ENCODE results near the gene TMEM272. TPM values are rescaled to one million over a fixed set of nuclear protein-coding genes. Genes with fewer than 3 reads are reported as not detected.

The TMEM272 gene
- total RNA-seq, 1 donor from 2014 or later: not detected

DNA sequence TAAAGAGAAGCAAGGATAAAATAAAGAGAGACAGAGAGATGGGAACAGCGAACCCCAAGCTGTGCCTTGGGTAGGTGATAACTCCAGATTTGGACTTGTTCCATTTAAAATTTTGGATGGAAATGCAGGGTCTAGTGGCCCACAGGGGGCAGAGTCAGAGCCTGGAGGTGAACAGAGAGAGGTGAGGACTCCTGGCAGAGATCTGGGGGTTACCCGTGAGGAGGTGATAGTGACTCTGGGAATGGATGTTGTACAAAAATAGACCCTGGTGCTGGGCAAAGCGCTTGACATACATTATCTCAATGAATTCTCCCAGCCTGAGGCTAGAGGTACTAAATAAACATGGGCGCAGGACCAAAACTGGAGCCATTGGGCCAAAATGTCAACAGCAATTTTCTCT lies 26.7 kb downstream of the TMEM272 start:
- Mint-ChIP-seq H3K27ac (ENCODE audit: unreplicated experiment) (no peak overlapping the region), H3K9me3 (ENCODE audit: unreplicated experiment) (no peaks in the 10 kb centered on the region), H3K4me1 (ENCODE audit: unreplicated experiment) (peaks cover 8% of the 10 kb centered on the region), H3K4me3 (ENCODE audit: unreplicated experiment) (no peak overlapping the region), H3K27me3 (ENCODE audit: unreplicated experiment) (peaks cover 46% of the 10 kb centered on the region), H3K36me3 (ENCODE audit: unreplicated experiment) (no peaks in the 10 kb centered on the region)
- TF ChIP-seq, protein P1, sequence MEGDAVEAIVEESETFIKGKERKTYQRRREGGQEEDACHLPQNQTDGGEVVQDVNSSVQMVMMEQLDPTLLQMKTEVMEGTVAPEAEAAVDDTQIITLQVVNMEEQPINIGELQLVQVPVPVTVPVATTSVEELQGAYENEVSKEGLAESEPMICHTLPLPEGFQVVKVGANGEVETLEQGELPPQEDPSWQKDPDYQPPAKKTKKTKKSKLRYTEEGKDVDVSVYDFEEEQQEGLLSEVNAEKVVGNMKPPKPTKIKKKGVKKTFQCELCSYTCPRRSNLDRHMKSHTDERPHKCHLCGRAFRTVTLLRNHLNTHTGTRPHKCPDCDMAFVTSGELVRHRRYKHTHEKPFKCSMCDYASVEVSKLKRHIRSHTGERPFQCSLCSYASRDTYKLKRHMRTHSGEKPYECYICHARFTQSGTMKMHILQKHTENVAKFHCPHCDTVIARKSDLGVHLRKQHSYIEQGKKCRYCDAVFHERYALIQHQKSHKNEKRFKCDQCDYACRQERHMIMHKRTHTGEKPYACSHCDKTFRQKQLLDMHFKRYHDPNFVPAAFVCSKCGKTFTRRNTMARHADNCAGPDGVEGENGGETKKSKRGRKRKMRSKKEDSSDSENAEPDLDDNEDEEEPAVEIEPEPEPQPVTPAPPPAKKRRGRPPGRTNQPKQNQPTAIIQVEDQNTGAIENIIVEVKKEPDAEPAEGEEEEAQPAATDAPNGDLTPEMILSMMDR (IDR thresholded peaks at IDR 0.05): no peak
- DNase-seq (ENCODE audit: extremely low spot score, unreplicated experiment): no peak

DNA sequence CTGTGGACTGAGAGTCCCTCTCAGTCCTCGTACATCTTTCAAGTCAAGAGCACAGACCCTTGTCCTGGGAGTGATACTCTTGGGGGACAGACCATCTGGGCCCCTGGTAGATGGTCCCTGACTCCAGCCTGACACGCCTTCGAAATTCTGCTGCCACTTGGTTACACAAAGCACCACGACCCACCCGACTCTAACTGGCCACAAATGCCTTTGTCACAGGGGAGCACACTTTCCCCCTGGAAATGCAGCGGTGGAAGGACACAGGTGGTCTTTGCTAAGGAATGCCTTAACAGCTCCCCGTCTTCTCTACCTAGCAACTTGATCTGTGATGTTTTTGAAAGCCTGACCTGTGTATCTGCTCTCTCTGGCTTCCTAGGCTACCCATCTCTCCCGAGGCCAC lies 27.3 kb downstream of the TMEM272 start:
- peaks cover 45% of the 10 kb centered on the region for H3K27me3 Mint-ChIP-seq (ENCODE audit: unreplicated experiment)
- H3K36me3 Mint-ChIP-seq (ENCODE audit: unreplicated experiment): no peaks in the 10 kb centered on the region
- DNase-seq (ENCODE audit: extremely low spot score, unreplicated experiment): no peak
- TF ChIP-seq, protein P1 (IDR thresholded peaks at IDR 0.05): no peak
- H3K4me3 Mint-ChIP-seq (ENCODE audit: unreplicated experiment): no peak overlapping the region
- no peak overlapping the region for H3K27ac Mint-ChIP-seq (ENCODE audit: unreplicated experiment)
- no peaks in the 10 kb centered on the region for H3K9me3 Mint-ChIP-seq (ENCODE audit: unreplicated experiment)
- H3K4me1 Mint-ChIP-seq (ENCODE audit: unreplicated experiment): peaks cover 8% of the 10 kb centered on the region

DNA sequence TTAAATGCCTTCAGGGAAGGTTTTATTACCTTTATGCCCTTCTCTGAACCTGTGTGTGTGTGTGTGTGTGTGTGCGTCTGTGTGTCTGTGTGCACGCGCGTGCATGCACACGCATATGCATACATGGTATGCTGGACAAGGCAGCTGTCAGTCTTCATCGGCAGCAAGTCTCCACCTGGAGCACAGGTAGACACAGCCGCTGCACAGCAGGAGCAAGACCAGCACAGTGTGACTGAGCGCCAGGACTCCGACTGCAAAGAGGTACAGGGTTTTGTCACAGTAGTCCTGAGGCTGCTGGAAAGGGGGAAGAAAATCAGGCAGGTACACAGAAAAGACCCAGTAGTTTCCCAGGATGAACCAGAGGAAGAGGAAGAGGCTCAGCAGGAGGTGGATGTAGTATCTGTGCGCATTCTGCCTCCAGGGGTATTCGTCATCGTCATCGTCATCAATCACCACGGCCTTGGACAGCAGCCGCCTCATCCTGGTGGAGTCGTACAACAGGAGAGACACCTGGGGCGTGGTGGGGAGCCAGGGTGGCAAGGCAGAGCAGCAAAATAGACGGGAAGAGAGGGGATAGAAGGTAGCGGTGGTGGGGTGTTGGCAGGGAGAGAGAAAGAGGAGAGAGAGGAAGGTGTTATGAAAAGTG lies 28.2 kb downstream of the TMEM272 start:
- DNase-seq (ENCODE audit: extremely low spot score, unreplicated experiment): no peak
- Mint-ChIP-seq H3K27me3 (ENCODE audit: unreplicated experiment) (peaks cover 42% of the 10 kb centered on the region), H3K36me3 (ENCODE audit: unreplicated experiment) (no peaks in the 10 kb centered on the region), H3K27ac (ENCODE audit: unreplicated experiment) (no peak overlapping the region), H3K9me3 (ENCODE audit: unreplicated experiment) (no peaks in the 10 kb centered on the region), H3K4me1 (ENCODE audit: unreplicated experiment) (peaks cover 8% of the 10 kb centered on the region), H3K4me3 (ENCODE audit: unreplicated experiment) (no peak overlapping the region)
- TF ChIP-seq, protein P1 (IDR thresholded peaks at IDR 0.05): no peak

DNA sequence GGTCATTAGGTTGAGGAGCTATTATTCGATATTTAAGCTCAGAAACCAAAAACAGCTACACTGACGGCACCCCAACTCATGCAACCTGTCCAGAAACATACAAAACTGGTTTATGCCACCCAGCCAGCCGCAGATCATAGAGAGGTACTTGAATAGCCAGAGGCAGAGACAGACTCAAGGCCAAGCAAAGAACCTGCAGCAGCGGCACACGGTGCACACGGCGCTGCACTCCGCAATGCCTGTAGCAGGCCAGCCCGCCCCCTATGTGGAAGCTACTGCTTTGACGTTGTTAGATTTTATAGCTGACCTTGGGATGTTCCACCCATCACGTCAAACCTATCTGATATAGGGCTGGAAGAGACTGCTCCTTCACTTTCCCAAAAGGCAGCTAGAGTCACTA lies 29.1 kb downstream of the TMEM272 start:
- H3K27me3 Mint-ChIP-seq (ENCODE audit: unreplicated experiment): peaks cover 37% of the 10 kb centered on the region
- DNase-seq (ENCODE audit: extremely low spot score, unreplicated experiment): no peak
- H3K9me3 Mint-ChIP-seq (ENCODE audit: unreplicated experiment): no peaks in the 10 kb centered on the region
- no peaks in the 10 kb centered on the region for H3K36me3 Mint-ChIP-seq (ENCODE audit: unreplicated experiment)
- peaks cover 8% of the 10 kb centered on the region for H3K4me1 Mint-ChIP-seq (ENCODE audit: unreplicated experiment)
- no peak overlapping the region for H3K4me3 Mint-ChIP-seq (ENCODE audit: unreplicated experiment)
- TF ChIP-seq, protein P1 (IDR thresholded peaks at IDR 0.05): no peak
- H3K27ac Mint-ChIP-seq (ENCODE audit: unreplicated experiment): no peak overlapping the region

DNA sequence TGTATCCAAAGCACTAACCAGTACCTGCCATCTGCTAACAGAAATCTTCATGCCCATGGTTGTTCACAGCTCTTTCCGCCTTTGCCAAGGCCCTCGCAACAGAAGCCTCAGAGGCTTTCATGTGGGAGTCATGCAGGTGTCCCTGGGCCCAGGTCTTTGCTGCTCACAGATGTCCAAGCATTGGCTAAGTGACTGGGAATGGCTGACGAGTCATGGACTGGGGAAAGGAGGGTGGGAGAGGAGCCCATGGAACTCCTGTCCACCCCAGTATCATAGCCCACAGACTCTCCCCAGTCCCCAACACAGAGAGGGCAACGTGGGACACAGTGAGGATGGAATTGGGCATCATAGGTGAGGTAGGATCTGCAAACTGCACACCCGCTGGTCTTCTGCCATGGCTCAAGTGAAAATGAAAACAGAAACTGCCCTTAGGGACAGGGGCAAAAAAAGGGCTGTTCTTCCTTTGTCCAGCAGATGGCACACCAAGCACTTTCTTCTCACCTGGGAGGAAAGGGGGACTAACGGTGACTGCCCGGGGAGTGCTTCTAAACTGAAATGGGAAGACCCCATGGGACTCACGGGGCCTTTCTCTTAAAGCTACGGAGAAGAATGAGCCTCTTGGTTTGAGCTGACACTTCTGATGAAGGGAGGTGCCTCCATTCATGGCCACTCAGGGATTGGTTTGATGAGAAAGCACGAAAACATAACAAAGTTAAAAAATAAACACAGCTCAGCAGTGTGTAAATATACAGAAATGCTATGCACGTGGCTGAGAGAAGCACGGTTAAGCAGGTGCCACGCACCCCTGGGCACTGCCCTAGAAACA lies 29.9 kb downstream of the TMEM272 start:
- Mint-ChIP-seq H3K27me3 (ENCODE audit: unreplicated experiment) (peaks cover 32% of the 10 kb centered on the region), H3K4me1 (ENCODE audit: unreplicated experiment) (peaks cover 8% of the 10 kb centered on the region), H3K27ac (ENCODE audit: unreplicated experiment) (no peak overlapping the region), H3K9me3 (ENCODE audit: unreplicated experiment) (no peaks in the 10 kb centered on the region), H3K4me3 (ENCODE audit: unreplicated experiment) (peak overlapping the region; percentile 55), H3K36me3 (ENCODE audit: unreplicated experiment) (no peaks in the 10 kb centered on the region)
- TF ChIP-seq, protein P1 (IDR thresholded peaks at IDR 0.05): peak; percentile 84
- no peak for DNase-seq (ENCODE audit: extremely low spot score, unreplicated experiment)
